ENCODE data around the gene TMEM213. TPM values are rescaled to one million over a fixed set of nuclear protein-coding genes. Genes with fewer than 3 reads are reported as not detected.
A peak's percentile ranks its signal among the peaks of the same experiment; 100 is the strongest.
"Not testable (repeated sequence)": the region's sequence is repeated elsewhere in the genome, so short reads cannot be mapped to it uniquely, and the experiment has no call there.

Gene TMEM213
- total RNA-seq, 1 donor from 2014 or later, result not detected

GRCh38 chr7:138796038-138796615 is 1.7 kb upstream of the TMEM213 start:
- Histone ChIP-seq H3K27ac (no peak overlapping the region), H3F3A (ENCODE audit: low read depth) (no peaks in the 10 kb centered on the region), H3K9me3 (ENCODE audit: low read depth) (no peaks in the 10 kb centered on the region), H4K20me1 (ENCODE audit: low read depth) (no peaks in the 10 kb centered on the region), H2AFZ (replicated peaks) (no peak overlapping the region), H3K4me1 (no peaks in the 10 kb centered on the region), H3K4me2 (no peak overlapping the region), H3K4me3 (no peak overlapping the region), H3K79me2 (ENCODE audit: low read depth) (no peaks in the 10 kb centered on the region), H3K36me3 (no peaks in the 10 kb centered on the region), H3K27me3 (peaks cover 8% of the 10 kb centered on the region), H3K9ac (no peak overlapping the region)
- no peaks in the 10 kb centered on the region for H3K9me3 Mint-ChIP-seq
- H3K27ac Mint-ChIP-seq, result no peak overlapping the region
- H3K4me3 Mint-ChIP-seq, result no peak overlapping the region
- H3K4me1 Mint-ChIP-seq, result peaks cover 11% of the 10 kb centered on the region
- H3K36me3 Mint-ChIP-seq, result no peaks in the 10 kb centered on the region
- peaks cover 5% of the 10 kb centered on the region for H3K27me3 Mint-ChIP-seq (ENCODE audit: insufficient read depth, low read depth)
- DNase-seq (ENCODE audit: low spot score), result no peak
- TF ChIP-seq CTCF (IDR thresholded peaks at IDR 0.05) (no peak), EZH2phosphoT487 (IDR thresholded peaks at IDR 0.05) (no peak), EZH2 (IDR thresholded peaks at IDR 0.05) (no peak)

GRCh38 chr7:138797046-138797445 is 748 bp upstream of the TMEM213 start:
- not testable (repeated sequence) for H3K79me2 ChIP-seq (ENCODE audit: low read depth); H3K27ac ChIP-seq; H3K4me2 ChIP-seq; H3K9me3 ChIP-seq (ENCODE audit: low read depth); H3K36me3 Mint-ChIP-seq; DNase-seq (ENCODE audit: low spot score); H3F3A ChIP-seq (ENCODE audit: low read depth); H4K20me1 ChIP-seq (ENCODE audit: low read depth); H3K9ac ChIP-seq; H3K4me1 ChIP-seq; H3K27ac Mint-ChIP-seq; H3K4me3 Mint-ChIP-seq; H2AFZ ChIP-seq (replicated peaks); H3K27me3 ChIP-seq; H3K4me3 ChIP-seq; H3K27me3 Mint-ChIP-seq (ENCODE audit: insufficient read depth, low read depth); H3K9me3 Mint-ChIP-seq; H3K36me3 ChIP-seq
- peak; percentile 28 for TF ChIP-seq CTCF (IDR thresholded peaks at IDR 0.05)
- peaks cover 11% of the 10 kb centered on the region for H3K4me1 Mint-ChIP-seq

- no peaks in the 10 kb centered on the region for H3K36me3 ChIP-seq
- no peaks in the 10 kb centered on the region for H3K9me3 ChIP-seq (ENCODE audit: low read depth)
- peak overlapping the region; percentile 37 for H2AFZ ChIP-seq (replicated peaks)
- no peaks in the 10 kb centered on the region for H3K4me1 ChIP-seq
- H3K9ac ChIP-seq, result no peak overlapping the region
- TF ChIP-seq EZH2phosphoT487 (IDR thresholded peaks at IDR 0.05) (no peak), CTCF (IDR thresholded peaks at IDR 0.05) (no peak), EZH2 (IDR thresholded peaks at IDR 0.05) (no peak)
- Mint-ChIP-seq H3K9me3 (no peaks in the 10 kb centered on the region), H3K4me1 (peaks cover 11% of the 10 kb centered on the region), H3K4me3 (peak overlapping the region; percentile 55), H3K27ac (no peak overlapping the region), H3K27me3 (ENCODE audit: insufficient read depth, low read depth) (peaks cover 5% of the 10 kb centered on the region), H3K36me3 (no peaks in the 10 kb centered on the region)
- no peaks in the 10 kb centered on the region for H3K79me2 ChIP-seq (ENCODE audit: low read depth)
- no peaks in the 10 kb centered on the region for H3F3A ChIP-seq (ENCODE audit: low read depth)
- no peak overlapping the region for H3K4me3 ChIP-seq
- no peak for DNase-seq (ENCODE audit: low spot score)
- no peak overlapping the region for H3K4me2 ChIP-seq
- H3K27me3 ChIP-seq, result peaks cover 8% of the 10 kb centered on the region
- no peaks in the 10 kb centered on the region for H4K20me1 ChIP-seq (ENCODE audit: low read depth)
- no peak overlapping the region for H3K27ac ChIP-seq
Measured at GRCh38 chr7:138798836-138799235, 1.0 kb downstream of the TMEM213 start.

Measured in neural progenitor cell (in vitro differentiated cells).